NT2/D1 (cell line): ENCODE data around the gene RWDD4.

Experiments used
- SUZ12 ChIP-seq: IDR thresholded peaks from 2 replicates; pipeline ENCODE4 v1.6.1; 2011; ENCODE audit not compliant: insufficient read length, insufficient read depth; ENCODE audit errors: extremely low read depth
- ZNF274 ChIP-seq: IDR thresholded peaks from 2 replicates; pipeline ENCODE4 v1.6.1; 2011; ENCODE audit warnings: mild to moderate bottlenecking, low read depth, low read length

GRCh38 chr4:183670960-183671555, 12.1 kb upstream of the RWDD4 start:
- TF ChIP-seq SUZ12 (no peak), ZNF274 (no peak)
